GM18505 (cell line): Measurements from ENCODE around the gene TBC1D22B.
"Not testable (repeated sequence)": the region's sequence is repeated elsewhere in the genome, so short reads cannot be mapped to it uniquely, and the experiment has no call there.

Experiments
- ATAC-seq: cut with Tn5 transposase; IDR thresholded peaks from one replicate; pipeline ENCODE4 v1.9.1; 2021; ENCODE audit not compliant: unreplicated experiment
- POLR2A ChIP-seq: IDR thresholded peaks from 4 replicates; pipeline ENCODE4 v1.6.1; 2011; ENCODE audit warnings: borderline replicate concordance; ENCODE audit not compliant: insufficient read depth, insufficient read length; ENCODE audit errors: extremely low read depth

TBC1D22B gene

DNA sequence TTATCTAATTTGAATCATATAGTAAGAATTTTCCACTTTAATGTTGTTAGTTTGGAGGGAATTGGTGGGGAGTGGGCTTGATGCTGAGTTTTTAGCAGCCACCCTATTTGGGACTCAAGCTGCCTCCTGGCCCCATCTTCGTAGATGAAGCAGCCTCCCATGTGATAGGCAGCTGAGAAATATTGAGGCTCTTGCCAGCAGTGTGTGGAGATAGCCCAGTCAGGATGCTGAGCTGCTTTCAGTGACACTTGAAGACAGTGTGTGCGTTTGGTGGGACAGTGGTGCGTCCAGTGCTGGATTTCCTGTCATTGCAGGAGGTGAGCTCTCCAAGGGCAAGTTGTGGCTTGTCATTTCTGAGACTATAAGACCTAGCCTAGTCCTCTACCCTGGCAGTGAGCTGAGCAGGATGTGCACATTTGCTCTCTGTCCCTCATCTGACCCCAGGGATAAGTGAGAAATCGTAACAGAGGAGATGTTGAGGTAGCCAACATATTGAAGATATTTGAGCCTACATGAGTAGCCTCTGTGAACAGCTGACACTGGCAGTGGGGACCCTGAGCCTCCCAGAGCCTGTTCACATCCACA, 48.4 kb downstream of the TBC1D22B start:
- TF ChIP-seq POLR2A, result no peak
- ATAC-seq, result no peak

DNA sequence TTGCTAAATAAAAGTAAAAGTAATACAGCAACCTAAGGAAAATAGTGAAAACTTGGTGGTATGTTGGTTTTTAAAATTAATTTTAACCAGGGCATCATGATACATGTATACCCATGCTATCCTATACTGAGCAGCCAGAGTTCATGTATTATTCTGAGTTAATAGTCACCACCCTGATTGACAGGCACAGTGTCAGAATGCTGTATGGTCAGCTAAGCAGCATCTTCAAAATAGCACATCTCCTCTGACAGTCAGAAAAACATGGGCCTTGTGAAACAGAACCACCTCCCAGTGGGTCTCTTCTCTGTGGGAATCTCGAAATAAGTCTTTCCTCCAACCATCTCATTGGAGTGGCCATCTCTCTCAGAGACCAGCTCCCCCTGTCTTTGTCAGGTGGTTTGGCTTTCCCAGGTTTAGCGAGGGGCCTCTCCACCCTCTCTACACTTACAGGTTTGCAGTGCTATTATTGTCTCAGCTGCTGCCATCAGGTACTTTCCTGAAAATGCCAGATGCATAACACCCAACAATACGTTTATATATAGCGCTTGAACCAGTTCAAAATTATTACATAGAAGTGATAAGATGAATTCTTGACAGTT, 49.2 kb downstream of the TBC1D22B start:
- no peak for ATAC-seq
- no peak for TF ChIP-seq POLR2A

DNA sequence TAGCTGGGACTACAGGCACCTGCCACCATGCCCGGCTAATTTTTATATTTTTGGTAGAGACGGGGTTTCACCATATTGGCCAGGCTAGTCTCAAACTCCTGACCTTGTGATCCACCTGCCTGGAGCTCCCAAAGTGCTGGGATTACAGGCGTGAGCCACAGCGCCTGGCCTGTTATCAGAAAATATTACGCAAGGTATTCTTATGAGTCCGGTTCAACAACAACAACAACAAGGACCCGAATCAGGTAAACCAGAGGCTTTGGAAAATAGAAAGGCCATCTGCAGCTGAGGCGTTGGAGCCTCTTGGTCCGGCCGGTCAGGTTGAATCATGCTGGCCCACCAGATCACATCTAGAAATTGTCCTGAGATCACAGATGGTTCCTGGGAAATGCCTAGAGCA, 49.9 kb downstream of the TBC1D22B start:
- ATAC-seq, result not testable (repeated sequence)

DNA sequence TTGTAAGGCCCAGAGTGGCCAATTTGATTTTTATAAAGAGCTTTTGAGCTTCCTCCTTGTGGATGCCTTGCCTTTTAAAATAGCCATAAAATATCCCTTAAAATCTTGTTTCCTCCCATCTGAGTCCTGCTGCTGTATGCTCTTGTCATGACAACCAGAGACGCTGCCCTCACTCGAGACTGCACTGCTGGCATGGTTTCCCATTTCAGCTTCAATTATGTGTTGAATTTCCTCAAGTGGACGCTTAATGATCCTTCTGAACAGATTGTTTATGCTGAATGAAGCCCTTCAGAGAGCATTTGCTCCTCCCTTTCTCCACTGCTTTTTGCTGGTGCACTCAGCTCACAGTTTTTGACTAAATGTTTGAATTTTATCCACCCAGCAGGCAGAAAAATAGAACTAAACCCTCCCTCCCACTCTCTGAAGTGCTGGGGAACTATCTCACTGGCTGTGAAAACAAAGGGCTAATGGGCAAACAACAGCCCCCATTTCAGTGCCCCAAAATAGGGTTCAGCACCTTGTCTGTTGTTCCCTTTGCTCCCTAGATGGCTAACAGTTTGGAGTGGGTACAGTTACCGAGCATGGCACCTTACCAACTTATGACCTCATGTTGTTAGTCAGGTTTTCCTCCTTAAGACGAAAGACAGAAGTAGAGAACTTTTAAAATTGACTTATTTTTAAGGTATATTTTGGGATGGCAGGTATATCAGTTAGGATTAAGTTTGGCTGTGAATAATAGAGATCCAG, 50.7 kb downstream of the TBC1D22B start:
- ATAC-seq, result no peak
- TF ChIP-seq POLR2A, result no peak

DNA sequence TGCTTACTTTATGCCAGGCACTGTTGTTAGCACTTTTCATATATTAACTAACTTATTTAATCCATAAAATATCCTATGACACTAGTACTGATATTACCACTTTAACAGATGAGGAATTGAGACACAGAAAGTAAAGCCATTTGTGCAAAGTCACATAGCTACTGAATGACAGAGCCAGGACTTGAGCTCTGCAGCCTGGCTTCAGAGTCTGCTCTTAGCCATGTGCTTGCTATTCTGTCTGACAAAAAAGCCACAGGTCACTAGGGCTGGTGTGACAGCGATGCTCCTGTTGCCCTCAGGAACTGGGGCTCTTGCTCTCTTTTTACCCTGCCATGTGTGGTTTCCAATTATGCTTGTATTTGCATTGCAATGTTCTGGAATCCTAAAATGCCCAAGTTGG, 51.5 kb downstream of the TBC1D22B start:
- no peak for TF ChIP-seq POLR2A
- ATAC-seq, result no peak

DNA sequence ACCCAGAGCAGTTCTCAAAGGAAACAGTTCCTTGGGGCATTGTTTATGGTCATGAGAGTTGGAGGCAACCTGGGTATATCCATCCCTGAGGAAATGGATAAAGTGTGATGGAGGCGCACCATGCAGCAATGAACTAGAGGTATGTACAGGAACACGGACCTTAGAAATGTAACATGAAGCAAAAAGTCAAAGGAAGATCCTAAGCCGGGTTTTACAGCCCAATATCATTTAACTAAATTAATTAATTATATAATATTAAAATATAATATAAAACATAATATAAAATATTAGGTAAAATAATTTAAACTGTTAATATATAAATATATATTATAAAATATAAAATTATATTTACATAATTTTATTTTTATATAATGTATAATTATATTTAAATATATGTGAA, 52.1 kb downstream of the TBC1D22B start:
- ATAC-seq, result no peak

DNA sequence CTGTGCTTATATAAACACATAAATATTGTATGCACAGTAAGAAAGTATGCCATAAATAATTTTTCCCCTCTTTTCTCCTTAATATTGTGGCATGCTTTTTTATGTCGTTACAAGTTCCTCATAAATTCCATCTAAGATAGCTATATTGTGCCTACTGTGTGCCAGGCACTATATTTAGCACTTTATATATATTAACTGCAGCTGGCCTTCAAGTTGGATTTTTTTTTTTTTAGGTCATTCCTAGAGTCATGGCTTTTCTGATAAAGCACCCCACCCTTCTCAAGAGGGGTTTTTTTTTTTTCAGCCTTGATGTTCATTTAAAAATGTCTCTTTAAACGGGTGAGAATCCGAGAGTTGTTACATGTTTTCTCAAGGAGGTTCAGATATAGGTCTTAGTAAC, 53.4 kb downstream of the TBC1D22B start:
- no peak for ATAC-seq
- no peak for TF ChIP-seq POLR2A

More for the DNA sequence above, 52.1 kb downstream of the TBC1D22B start:
- TF ChIP-seq POLR2A, result no peak

DNA sequence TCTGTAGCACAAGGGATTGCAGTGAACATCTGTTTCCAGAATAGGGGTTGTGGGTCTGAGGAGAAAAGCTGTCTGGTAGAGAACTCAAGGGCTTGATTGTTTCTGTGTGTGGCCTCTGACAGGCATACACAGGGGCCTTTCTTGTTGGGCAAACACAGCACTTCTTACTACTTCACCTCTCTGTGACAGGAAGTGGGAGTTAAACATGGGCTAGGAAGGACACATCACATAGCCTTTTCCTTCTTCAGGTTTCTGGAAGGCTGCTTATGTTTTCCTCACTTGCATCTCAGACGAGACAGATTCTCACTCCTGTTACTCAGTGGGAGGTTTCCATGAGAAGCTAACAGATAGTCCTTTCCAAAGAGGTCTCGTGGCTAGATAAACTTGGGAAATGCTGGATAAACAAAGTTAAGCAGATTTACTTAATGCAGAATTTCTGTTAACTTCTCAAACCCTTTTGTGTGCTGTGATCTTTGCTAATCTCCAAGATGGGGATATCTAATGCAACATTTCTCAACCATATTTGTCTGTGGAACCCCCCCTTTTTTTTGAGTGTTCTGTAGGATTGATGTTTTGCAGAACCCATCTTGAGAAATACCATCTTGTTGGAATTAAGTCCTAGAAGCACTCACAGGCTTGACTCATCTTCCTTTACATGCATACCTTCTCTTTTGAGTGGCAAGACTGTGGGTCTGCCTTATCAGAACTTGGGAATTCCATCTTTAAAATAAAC, 54.3 kb downstream of the TBC1D22B start:
- no peak for TF ChIP-seq POLR2A
- ATAC-seq, result no peak

DNA sequence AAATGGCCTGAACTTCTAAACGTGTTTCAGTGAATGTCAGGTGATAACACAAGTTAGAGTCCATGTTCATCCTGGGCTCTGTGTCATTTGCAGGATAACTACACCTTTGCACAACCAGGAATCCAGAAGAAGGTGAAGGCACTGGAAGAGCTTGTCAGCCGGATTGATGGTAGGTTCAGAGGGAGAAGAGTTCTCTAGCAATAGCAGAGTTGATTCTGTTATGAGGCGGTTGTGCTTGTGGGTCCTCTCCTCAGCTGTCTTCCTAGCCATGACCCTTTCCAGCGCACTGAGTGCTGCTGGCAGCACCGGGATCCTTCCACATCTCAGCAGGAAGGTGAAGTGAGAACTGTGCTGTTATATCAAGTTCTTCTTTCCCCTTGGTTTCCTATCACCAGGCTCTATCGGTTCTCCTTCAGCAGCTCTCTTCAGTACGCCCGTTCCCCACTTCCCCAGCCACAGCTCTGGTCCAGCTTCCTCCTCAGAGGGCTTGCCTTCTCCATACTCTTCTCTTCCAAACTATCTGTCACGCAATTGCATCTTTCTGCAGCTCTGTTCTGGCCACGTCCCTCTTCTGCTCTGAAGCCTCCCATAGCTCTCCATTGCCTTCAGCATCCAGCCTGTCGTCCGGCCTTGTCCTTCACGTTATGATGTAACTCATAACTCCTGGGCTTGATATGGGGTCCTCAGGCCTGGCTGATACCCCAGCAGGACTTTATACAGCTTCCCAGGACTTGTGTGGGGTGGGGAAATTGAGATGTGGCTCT, 56.3 kb downstream of the TBC1D22B start:
- ATAC-seq, result no peak
- no peak for TF ChIP-seq POLR2A

DNA sequence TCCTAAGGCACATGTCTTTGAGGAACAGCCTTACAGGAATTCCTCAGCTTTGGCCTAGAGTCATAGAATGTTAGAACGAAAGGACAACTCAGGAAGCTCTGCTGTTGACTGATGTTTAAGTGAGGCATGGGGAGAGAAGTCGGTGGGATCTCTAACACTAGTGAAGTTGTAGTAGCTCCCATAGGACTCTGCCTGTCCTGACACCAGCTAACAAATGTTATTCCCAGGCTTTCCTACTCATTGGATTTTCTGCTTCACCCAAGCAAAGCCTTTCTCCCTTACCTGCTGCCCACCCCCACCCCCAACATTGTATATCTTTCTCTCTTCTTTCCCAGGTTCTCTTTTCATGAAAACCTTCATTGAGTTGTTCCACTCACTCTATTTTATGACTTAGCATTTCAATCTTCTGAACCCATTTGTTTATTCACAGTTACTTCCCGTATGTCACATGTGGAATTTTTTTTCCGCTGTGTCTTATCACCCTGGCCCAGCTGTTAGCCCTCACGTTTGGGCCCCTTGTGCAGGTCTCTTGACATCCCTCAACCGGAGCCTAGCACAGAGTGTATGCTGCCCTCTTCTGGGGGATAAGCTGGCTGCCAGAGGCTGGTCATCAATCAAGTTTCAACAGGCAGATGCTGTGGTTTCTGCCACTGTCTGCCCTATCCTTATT, 57.0 kb downstream of the TBC1D22B start:
- no peak for TF ChIP-seq POLR2A
- ATAC-seq, result no peak

DNA sequence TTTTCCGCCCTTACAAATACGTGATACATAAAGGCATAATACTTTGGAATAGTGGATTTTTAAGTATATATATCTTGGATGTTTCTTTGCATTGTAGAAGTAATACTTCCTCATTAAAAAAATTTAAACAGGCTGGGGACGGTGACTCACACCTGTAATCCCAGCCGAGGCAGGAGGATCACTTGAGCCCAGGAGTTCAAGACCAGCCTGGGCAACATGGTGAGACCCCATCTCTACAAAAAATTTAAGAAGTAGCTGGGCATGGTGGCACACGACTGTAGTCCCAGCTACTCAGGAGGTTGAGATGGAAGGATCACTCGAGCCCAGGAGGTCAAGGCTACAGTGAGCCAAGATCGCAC, 57.6 kb downstream of the TBC1D22B start:
- no peak for TF ChIP-seq POLR2A
- ATAC-seq, result no peak

DNA sequence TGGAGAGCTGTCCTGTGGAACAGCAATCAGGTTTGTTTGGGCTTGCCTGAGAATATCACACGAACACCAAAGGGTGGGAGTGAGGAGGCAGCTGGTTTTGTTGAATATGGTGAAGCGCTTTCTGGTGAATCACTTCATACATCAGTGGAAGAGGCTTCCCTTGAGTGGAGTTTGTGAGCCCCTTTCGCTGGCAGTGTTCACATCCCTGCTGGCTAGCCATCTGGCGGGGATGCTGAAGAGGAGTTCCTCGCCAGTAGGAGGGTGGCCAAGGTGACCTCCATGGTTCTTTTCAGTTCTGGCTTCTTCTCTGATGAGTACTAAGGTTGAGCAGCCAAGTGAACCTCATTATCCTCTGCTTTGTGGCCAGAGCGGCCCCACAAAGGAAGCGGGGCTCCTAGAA, 58.5 kb downstream of the TBC1D22B start:
- ATAC-seq, result no peak
- TF ChIP-seq POLR2A, result no peak

DNA sequence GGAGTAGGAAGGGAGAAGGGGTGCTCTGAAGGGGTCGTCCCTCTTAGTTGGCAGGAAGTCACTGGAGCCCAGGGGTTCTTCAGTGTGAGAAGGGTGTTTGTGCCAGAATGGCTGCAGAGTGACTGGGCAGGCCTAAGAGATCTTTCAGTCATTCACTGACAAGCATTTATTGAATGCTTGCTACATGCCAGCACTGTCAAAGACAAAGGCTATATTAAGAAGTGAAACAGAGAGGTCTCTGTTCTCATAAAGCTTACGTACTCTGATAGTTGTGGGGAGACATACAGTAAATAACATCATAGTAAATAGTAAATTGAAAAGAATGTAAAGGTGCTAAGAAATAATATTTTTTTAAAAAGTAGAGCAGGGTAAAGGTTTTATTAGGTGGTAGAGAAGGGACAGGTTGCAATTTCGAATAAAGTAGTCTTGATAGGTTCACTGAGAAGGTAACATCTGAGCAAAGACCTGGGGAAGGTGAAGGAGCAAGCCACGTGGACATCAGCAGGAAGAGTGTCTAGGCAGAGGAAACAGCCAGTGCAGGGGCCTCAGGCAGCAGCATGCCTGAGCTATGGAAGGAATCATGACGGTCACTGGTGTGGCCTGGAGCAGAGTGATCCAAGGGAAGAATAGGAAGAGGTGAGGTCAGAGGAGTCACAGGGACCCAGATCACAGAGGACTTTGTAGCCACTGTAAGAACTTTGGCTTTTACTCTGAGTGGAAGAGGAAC, 59.9 kb downstream of the TBC1D22B start:
- TF ChIP-seq POLR2A, result no peak
- no peak for ATAC-seq

DNA sequence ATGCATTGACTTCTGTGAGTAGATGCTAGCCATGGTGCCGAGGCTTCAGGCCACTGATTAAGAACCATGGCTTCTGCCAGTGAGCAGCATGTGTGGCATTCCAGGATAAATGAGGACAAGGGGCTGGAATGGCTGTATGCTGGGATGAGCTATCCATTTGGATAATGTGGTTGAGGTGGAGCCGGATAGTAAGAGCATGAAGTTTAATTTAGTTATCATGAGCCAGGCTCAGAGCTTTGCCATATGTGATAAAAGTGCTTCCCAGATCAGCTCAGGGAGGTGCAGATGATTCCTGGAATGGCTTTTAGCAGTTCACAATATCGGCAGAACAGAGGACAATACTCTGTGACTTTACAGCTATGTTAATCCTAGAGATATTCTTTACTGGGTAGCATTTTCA, 61.6 kb downstream of the TBC1D22B start:
- no peak for ATAC-seq
- TF ChIP-seq POLR2A, result no peak
